HL-60 (cell line): Measurements from ENCODE around the gene PHLPP1.

Source experiments
- DNase-seq, 2 experiments: peaks; one replicate each; pipeline ENCODE4 v3.0.0-alpha.2; 2010 to 2020; ENCODE audit warnings: low read depth in 1 of 2, low spot score in 1 of 2
- H3K27ac ChIP-seq: fragments of 250-450 bp; sonication (Bioruptor Pico); replicated peaks from 2 replicates; pipeline ENCODE4 v1.5.1; 2020; ENCODE audit warnings: mild to moderate bottlenecking, moderate library complexity
- H3K27me3 ChIP-seq: fragments of 250-450 bp; sonication (Bioruptor Pico); 2 replicates; pipeline ENCODE4 v1.5.1; 2021; ENCODE audit warnings: mild to moderate bottlenecking, moderate library complexity; ENCODE audit not compliant: insufficient read depth, poor library complexity, severe bottlenecking
- H3K4me3 ChIP-seq: replicated peaks from 2 replicates; pipeline ENCODE4 v1.5.1; 2011; ENCODE audit warnings: mild to moderate bottlenecking, control low read depth, low read length; ENCODE audit not compliant: insufficient read depth
- CTCF ChIP-seq: IDR thresholded peaks from one replicate; pipeline ENCODE4 v1.5.1; 2011; ENCODE audit warnings: low read length, control low read depth, inconsistent platforms; ENCODE audit not compliant: insufficient read depth
- GABPA ChIP-seq: IDR thresholded peaks from 2 replicates; pipeline ENCODE4 v1.6.1; 2012; ENCODE audit warnings: low read depth
- POLR2AphosphoS5 ChIP-seq: IDR thresholded peaks from 2 replicates; pipeline ENCODE4 v1.6.1; 2012; ENCODE audit warnings: low read depth
- REST ChIP-seq: IDR thresholded peaks from 2 replicates; pipeline ENCODE4 v1.6.1; 2012; ENCODE audit warnings: low read depth; ENCODE audit not compliant: insufficient replicate concordance
- SPI1 ChIP-seq: IDR thresholded peaks from 2 replicates; pipeline ENCODE4 v1.6.1; 2012; ENCODE audit warnings: low read depth, mild to moderate bottlenecking, borderline replicate concordance

The PHLPP1 gene

GRCh38 chr18:62781893-62782292 lies 66.6 kb downstream of the PHLPP1 start:
- no peak overlapping the region for H3K27ac ChIP-seq
- DNase-seq: peak; percentile 28 to 79
- no peaks in the 10 kb centered on the region for H3K27me3 ChIP-seq
- no peak for TF ChIP-seq GABPA
- TF ChIP-seq REST: no peak
- TF ChIP-seq CTCF: no peak
- TF ChIP-seq POLR2AphosphoS5: 0 out of 2 replicates have a peak, but pooled peaks have one; percentile 20
- no peak overlapping the region for H3K4me3 ChIP-seq

- Histone ChIP-seq H3K27ac (peak overlapping the region; percentile 17), H3K27me3 (no peaks in the 10 kb centered on the region), H3K4me3 (no peak overlapping the region)
- TF ChIP-seq POLR2AphosphoS5 (no peak), CTCF (no peak), SPI1 (no peak), REST (no peak), GABPA (no peak)
- DNase-seq: peak; percentile 19 to 68
Measured at GRCh38 chr18:62784338-62784965, 69.1 kb downstream of the PHLPP1 start.

GRCh38 chr18:62784966-62785413 lies 69.6 kb downstream of the PHLPP1 start:
- no peak for TF ChIP-seq SPI1
- no peak for TF ChIP-seq CTCF
- TF ChIP-seq POLR2AphosphoS5: no peak
- no peak for TF ChIP-seq GABPA
- TF ChIP-seq REST: no peak
- Histone ChIP-seq H3K27ac (no peak overlapping the region), H3K4me3 (no peak overlapping the region), H3K27me3 (no peaks in the 10 kb centered on the region)
- no peak for DNase-seq
